Suprapubic skin (tissue), 4 donors: ENCODE results near the gene TRIM2.

Experiments used
- CTCF ChIP-seq, 2 donors: fragments of 200-600 bp in 1 of 2; fragments of 450-650 bp in 1 of 2; sonication (generic) in 1 of 2; IDR thresholded peaks; one replicate each; pipeline ENCODE4 v1.5.1; 2016 to 2019; ENCODE audit warnings: antibody characterized with exemption in 2 of 2, mild to moderate bottlenecking in 1 of 2, moderate library complexity in 1 of 2
- EP300 ChIP-seq: sonication (generic); formaldehyde crosslinking; IDR thresholded peaks from one replicate; pipeline ENCODE4 v1.6.1; 2017; ENCODE audit warnings: antibody characterized with exemption
- POLR2A ChIP-seq, 2 donors: fragments of 450-650 bp; IDR thresholded peaks; one replicate each; pipeline ENCODE4 v1.6.1; 2017; ENCODE audit warnings: antibody characterized with exemption in 2 of 2, mild to moderate bottlenecking in 2 of 2, moderate library complexity in 2 of 2
- POLR2AphosphoS5 ChIP-seq, 3 donors: sonication (generic); formaldehyde crosslinking; IDR thresholded peaks; one replicate each; pipeline ENCODE4 v1.6.1; 2017; ENCODE audit warnings: antibody characterized with exemption in 3 of 3

- no peak for TF ChIP-seq CTCF (IDR thresholded peaks at IDR 0.05)
- TF ChIP-seq POLR2A (IDR thresholded peaks at IDR 0.05) = no peak
- TF ChIP-seq POLR2AphosphoS5 (IDR thresholded peaks at IDR 0.05) = no peak
- TF ChIP-seq EP300 = no peak
These were observed 47.5 kb upstream of the TRIM2 start for GRCh38 chr4:153156721-153157120.
